OCI-LY1 (cell line): Measurements from ENCODE around the gene CPXM1.

Experiments
- CTCF ChIP-seq: fragments of 200-600 bp; sonication (generic), shearing (Covaris generic); IDR thresholded peaks from 2 replicates; pipeline ENCODE4 v1.5.1; 2017; ENCODE audit warnings: mild to moderate bottlenecking, antibody characterized with exemption, low read length, moderate library complexity, mixed read lengths
- EZH2 ChIP-seq: fragments of 200-600 bp; sonication (generic), shearing (Covaris generic); IDR thresholded peaks from 2 replicates; pipeline ENCODE4 v1.8.0; 2017; ENCODE audit warnings: borderline replicate concordance, mixed run types, mild to moderate bottlenecking, antibody characterized with exemption, low read length, moderate library complexity, mixed read lengths

GRCh38 chr20:2825761-2826160, 25.3 kb upstream of the CPXM1 start:
- TF ChIP-seq EZH2 (no peak), CTCF (no peak)
